B cell (primary cell): Measurements from ENCODE around the gene TRIM52. TPM values are rescaled to one million over a fixed set of nuclear protein-coding genes. Genes with fewer than 3 reads are reported as not detected.

Experiments
- ATAC-seq: fragments of 200-7000 bp; cut with Tn5 transposase; one replicate; pipeline ENCODE4 v1.10.0; 2021; ENCODE audit warnings: low read depth, mild to moderate bottlenecking, moderate number of reproducible peaks, moderate library complexity
- CTCF ChIA-PET: fragments of 350-600 bp; sonication (Branson Sonifier 250); formaldehyde crosslinking; loops from one replicate; lab custom pipeline; 2021; ENCODE audit warnings: antibody characterized with exemption, inconsistent platforms; lab: Charles Lee
- POLR2A ChIA-PET: fragments of 350-600 bp; sonication (Branson Sonifier 250); formaldehyde crosslinking; loops from one replicate; lab custom pipeline; 2021; ENCODE audit warnings: antibody characterized with exemption; lab: Charles Lee
- DNase-seq: peaks from one replicate; pipeline ENCODE4 v3.0.0; 2013
- H2AFZ ChIP-seq: 2 replicates; pipeline ENCODE4 v1.6.1; 2012; ENCODE audit warnings: mild to moderate bottlenecking, low read depth, low read length; ENCODE audit not compliant: insufficient read depth, poor library complexity, severe bottlenecking
- H3K27ac ChIP-seq, 2 donors: 1 replicate in 1 of 2; 2 replicates in 1 of 2; pipeline ENCODE4 v1.5.1; 2012 to 2013; ENCODE audit warnings: low read length in 2 of 2, mild to moderate bottlenecking in 2 of 2, moderate library complexity in 1 of 2
- H3K27me3 ChIP-seq, 4 experiments: fragments of 200-600 bp in 1 of 4; sonication (generic) in 1 of 4; replicated peaks in 1 of 4; 1 replicate in 2 of 4; 2 replicates in 2 of 4; pipeline versions ENCODE4 v1.6.1 to v1.7.0; 2013 to 2016; ENCODE audit warnings: low read length in 3 of 4, mild to moderate bottlenecking in 2 of 4, mixed read lengths in 1 of 4, moderate library complexity in 1 of 4; ENCODE audit not compliant: insufficient read depth in 4 of 4, control insufficient read depth in 3 of 4; ENCODE audit errors: control extremely low read depth in 1 of 4
- H3K36me3 ChIP-seq, 2 experiments: replicated peaks in 1 of 2; 1 replicate in 1 of 2; 2 replicates in 1 of 2; pipeline versions ENCODE4 v1.6.1 to v1.7.1; 2013; ENCODE audit warnings: low read length in 1 of 2; ENCODE audit not compliant: insufficient read depth in 2 of 2, control insufficient read depth in 1 of 2; ENCODE audit errors: control extremely low read depth in 1 of 2, extremely low read depth in 1 of 2
- H3K4me1 ChIP-seq, 2 donors: fragments of 200-600 bp in 1 of 2; sonication (generic) in 1 of 2; 1 replicate in 1 of 2; 2 replicates in 1 of 2; pipeline versions ENCODE4 v1.5.1 to v1.6.1; 2013 to 2017; ENCODE audit warnings: low read length in 2 of 2; ENCODE audit not compliant: control insufficient read depth in 2 of 2, insufficient read depth in 2 of 2
- H3K4me2 ChIP-seq: replicated peaks from 2 replicates; pipeline ENCODE3; 2012; ENCODE audit warnings: mild to moderate bottlenecking, low read depth, low read length; ENCODE audit not compliant: poor library complexity, severe bottlenecking
- H3K4me3 ChIP-seq, 5 experiments: fragments of 200-600 bp in 1 of 5; sonication (generic) in 1 of 5; 1 replicate in 3 of 5; 2 replicates in 2 of 5; pipeline versions ENCODE4 v1.5.1 to v1.7.0; 2011 to 2016; ENCODE audit warnings: low read length in 4 of 5, mild to moderate bottlenecking in 4 of 5, low read depth in 2 of 5, control low read depth in 1 of 5, moderate library complexity in 1 of 5; ENCODE audit not compliant: insufficient read depth in 1 of 5; ENCODE audit errors: control extremely low read depth in 1 of 5, extremely low read depth in 1 of 5
- H3K79me2 ChIP-seq: fragments of 200-600 bp; sonication (generic); one replicate; pipeline ENCODE4 v1.6.0; 2016; ENCODE audit warnings: low read length; ENCODE audit not compliant: control insufficient read depth, insufficient read depth
- H3K9ac ChIP-seq: fragments of 200-600 bp; sonication (generic); 2 replicates; pipeline ENCODE4 v1.6.1; 2017; ENCODE audit warnings: mild to moderate bottlenecking, low read length, moderate library complexity
- H3K9me3 ChIP-seq, 3 donors: one replicate each; pipeline versions ENCODE4 v1.6.1 to v1.7.1; 2013; ENCODE audit warnings: low read length in 2 of 3; ENCODE audit not compliant: control insufficient read depth in 2 of 3, insufficient read depth in 1 of 3; ENCODE audit errors: control extremely low read depth in 1 of 3
- H4K20me1 ChIP-seq: 2 replicates; pipeline ENCODE4 v1.6.0; 2012; ENCODE audit warnings: mild to moderate bottlenecking, low read length; ENCODE audit not compliant: insufficient read depth, control insufficient read depth, poor library complexity, severe bottlenecking
- H3K27ac Mint-ChIP-seq: one replicate; pipeline ENCODE4 v1.8.0; 2021; ENCODE audit warnings: mixed read lengths
- H3K27me3 Mint-ChIP-seq: one replicate; pipeline ENCODE4 v1.8.0; 2021; ENCODE audit warnings: mixed read lengths
- H3K4me1 Mint-ChIP-seq: one replicate; pipeline ENCODE4 v1.8.0; 2021; ENCODE audit warnings: mixed read lengths
- H3K4me3 Mint-ChIP-seq: one replicate; pipeline ENCODE4 v1.8.0; 2021; ENCODE audit warnings: mixed read lengths
- H3K9me3 Mint-ChIP-seq: one replicate; pipeline ENCODE4 v1.8.0; 2022; ENCODE audit warnings: mixed read lengths; ENCODE audit not compliant: insufficient read depth
- CTCF ChIP-seq: fragments of 200-600 bp; IDR thresholded peaks from one replicate; pipeline ENCODE4 v1.8.0; 2022; ENCODE audit warnings: antibody characterized with exemption, mild to moderate bottlenecking
- EZH2 ChIP-seq: IDR thresholded peaks from 2 replicates; pipeline ENCODE4 v1.6.1; 2012; ENCODE audit warnings: borderline replicate concordance, low read depth, mild to moderate bottlenecking, moderate library complexity, low read length; ENCODE audit not compliant: insufficient read depth, poor library complexity, severe bottlenecking
- WGBS: methylation state at CpG from one replicate; pipeline ENCODE4 v1.1.5; 2013; ENCODE audit warnings: missing lambda C conversion rate; ENCODE audit not compliant: insufficient coverage; 5-methylcytosine and 5-hydroxymethylcytosine counted together
- intact Hi-C: fragments of 100-400 bp; cut with micrococcal nuclease; formaldehyde crosslinking; loops from one replicate; pipeline ENCODE4 v1.10.0; 2022
- polyA plus RNA-seq: library from polyadenylated mRNA; depleted of rRNA; stranded (reverse); fragments of >200 nt; gene quantifications from 2 replicates; pipeline ENCODE4 v1.2.3, GENCODE V29; 2012
- small RNA-seq: library from RNA; depleted of rRNA; stranded (forward); fragments of <200 nt; gene quantifications from one replicate; pipeline ENCODE3, GENCODE V24; 2012; ENCODE audit warnings: low replicate concordance, low read depth; ENCODE audit not compliant: insufficient read length
- total RNA-seq, 2 donors: library from RNA; stranded (reverse); fragments of 120-200 nt in 1 of 2; gene quantifications; 1 replicate in 1 of 2; 2 replicates in 1 of 2; pipeline versions ENCODE4 v1.2.3 to v1.2.4, GENCODE V29; 2013 to 2022

The TRIM52 gene
- total and polyA plus RNA-seq, 2 donors (not counting 1 experiment from before 2014, with no cell fraction given): 29.9 to 61.3 TPM

- peak overlapping the region; percentile 94 for H3K4me2 ChIP-seq
- H3K4me1 ChIP-seq: peaks cover 23 to 35% of the 10 kb centered on the region in 2 donors
- H3K36me3 ChIP-seq: no peaks in the 10 kb centered on the region
- peak overlapping the region; percentile 69 for H2AFZ ChIP-seq
- H3K27me3 Mint-ChIP-seq: peaks cover 14% of the 10 kb centered on the region
- DNase-seq: peak; percentile 59
- no peaks in the 10 kb centered on the region for H4K20me1 ChIP-seq
- H3K4me1 Mint-ChIP-seq: peaks cover 40% of the 10 kb centered on the region
- TF ChIP-seq CTCF (no peak), EZH2 (no peak)
- CTCF ChIA-PET: interaction anchor here (0.7 to 7.9 kb wide), 8 partner anchors 11 to 55 kb away, joined by 3 to 105 read pairs (median 10); partner anchors contain the start of genes RACK1, TRIM41 and TRIM52
- H3K9ac ChIP-seq: peak overlapping the region; percentile 65
- ATAC-seq: no peak
- intact Hi-C loops: loop anchor here (1.0 to 5.0 kb wide), 2 partner anchors 15 to 36 kb away; partner anchors contain the start of gene RACK1
- peak overlapping the region; percentile 98 for H3K4me3 Mint-ChIP-seq
- H3K4me3 ChIP-seq: peak overlapping the region; percentile 54 to 71 (median 68)
- H3K27ac ChIP-seq: no peak overlapping the region
- no peaks in the 10 kb centered on the region for H3K79me2 ChIP-seq
- peaks cover 0 to 26% (median 12%) of the 10 kb centered on the region in 4 experiments for H3K27me3 ChIP-seq
- no peaks in the 10 kb centered on the region for H3K9me3 Mint-ChIP-seq
- POLR2A ChIA-PET: interaction anchor here (1.3 to 3.6 kb wide), 5 partner anchors 9 to 33 kb away, joined by 3 to 73 read pairs (median 7); no protein-coding TSS in a partner anchor
- peak overlapping the region; percentile 95 for H3K27ac Mint-ChIP-seq
- peaks cover 0 to 20% (median 2%) of the 10 kb centered on the region in 3 donors for H3K9me3 ChIP-seq
- WGBS: 2% methylated on average over 37 of the region's 37 CpGs
Observed at GRCh38 chr5:181205761-181206649, 54.9 kb downstream of the TRIM52 start.

Small RNA genes within 50 kb of the gene (small RNA-seq; reads per million reads assigned to genes)
- gene MIR4638 (not detected), gene RNU6-705P (not detected), gene SNORD95 (not detected), gene SNORD96A (not detected)

Other genes with a start within 250 kb of the TRIM52 start
- gene BTNL9, start 220.9 kb downstream of the TRIM52 start, total RNA-seq: 160 and 173 TPM in 2 replicates
- gene BTNL9, start 220.9 kb downstream of the TRIM52 start, polyA plus RNA-seq: 18.4 and 40.7 TPM in 2 replicates
- not detected in 2 replicates for gene OR2V1, start 130.0 kb downstream of the TRIM52 start, total RNA-seq
- gene OR2V1, start 130.0 kb downstream of the TRIM52 start, polyA plus RNA-seq: not detected in 2 replicates
- not detected in 2 replicates for gene OR2V2, start 113.6 kb downstream of the TRIM52 start, total RNA-seq
- not detected in 2 replicates for gene OR2V2, start 113.6 kb downstream of the TRIM52 start, polyA plus RNA-seq
- 5.6 and 7.4 TPM in 2 replicates for gene TRIM7, start 55.9 kb downstream of the TRIM52 start, total RNA-seq
- gene TRIM7, start 55.9 kb downstream of the TRIM52 start, polyA plus RNA-seq: 1.7 and 1.8 TPM in 2 replicates
- 44.3 and 45.2 TPM in 2 replicates for gene TRIM41, start 37.9 kb downstream of the TRIM52 start, total RNA-seq
- 28.4 and 32.6 TPM in 2 replicates for gene TRIM41, start 37.9 kb downstream of the TRIM52 start, polyA plus RNA-seq
- gene RACK1, start 17.2 kb downstream of the TRIM52 start, total RNA-seq: 1,928 and 2,047 TPM in 2 replicates
- 3,120 and 4,130 TPM in 2 replicates for gene RACK1, start 17.2 kb downstream of the TRIM52 start, polyA plus RNA-seq
- gene OR4F3, start 106.1 kb upstream of the TRIM52 start, total RNA-seq: not detected in 2 replicates
- not detected in 2 replicates for gene OR4F3, start 106.1 kb upstream of the TRIM52 start, polyA plus RNA-seq